Measurements from ENCODE around the gene SPRR2F. TPM values are rescaled to one million over a fixed set of nuclear protein-coding genes. Genes with fewer than 3 reads are reported as not detected.

The SPRR2F gene
- total RNA-seq, 1 donor from 2014 or later, result not detected

- intact Hi-C loops (cut with DNase I), result no loop called here
- DNase-seq (ENCODE audit: low spot score), result no peak
These were observed 25.7 kb downstream of the SPRR2F start for GRCh38 chr1:153087652-153088051.

GRCh38 chr1:153081736-153082135, 31.6 kb downstream of the SPRR2F start:
- DNase-seq (ENCODE audit: low spot score), result no peak
- intact Hi-C loops (cut with DNase I), result no loop called here

GRCh38 chr1:153072806-153073726, 40.2 kb downstream of the SPRR2F start:
- DNase-seq (ENCODE audit: low spot score), result no peak

GRCh38 chr1:153071511-153071910, 41.8 kb downstream of the SPRR2F start, which contains the start of gene SPRR2B:
Gene SPRR2B (minus strand): TSS chr1:153071611. CDS start chr1:153070839, 772 bp downstream.
- no peak for DNase-seq (ENCODE audit: low spot score)
- intact Hi-C loops (cut with DNase I), result no loop called here

More at GRCh38 chr1:153072806-153073726, 40.2 kb downstream of the SPRR2F start:
- intact Hi-C loops (cut with DNase I), result no loop called here

- intact Hi-C loops (cut with DNase I), result no loop called here
- no peak for DNase-seq (ENCODE audit: low spot score)
These were observed 43.1 kb downstream of the SPRR2F start for GRCh38 chr1:153070243-153070642.

Other genes starting within 250 kb of the SPRR2F start
- gene SMCP, start 235.2 kb downstream of the SPRR2F start, total RNA-seq, result not detected
- gene IVL, start 205.0 kb downstream of the SPRR2F start, total RNA-seq, result not detected
- not detected for gene SPRR5, start 166.3 kb downstream of the SPRR2F start, total RNA-seq
- not detected for gene SPRR4, start 142.9 kb downstream of the SPRR2F start, total RNA-seq
- gene SPRR1A, start 129.4 kb downstream of the SPRR2F start, total RNA-seq, result not detected
- not detected for gene SPRR3, start 111.8 kb downstream of the SPRR2F start, total RNA-seq
- gene SPRR1B, start 82.3 kb downstream of the SPRR2F start, total RNA-seq, result not detected
- gene SPRR2D, start 72.4 kb downstream of the SPRR2F start, total RNA-seq, result not detected
- not detected for gene SPRR2A, start 56.0 kb downstream of the SPRR2F start, total RNA-seq
- not detected for gene SPRR2B, start 41.9 kb downstream of the SPRR2F start, total RNA-seq
- not detected for gene SPRR2E, start 19.0 kb downstream of the SPRR2F start, total RNA-seq
- not detected for gene SPRR2G, start 37.4 kb upstream of the SPRR2F start, total RNA-seq
- gene LELP1, start 89.9 kb upstream of the SPRR2F start, total RNA-seq, result not detected
- not detected for gene PRR9, start 104.1 kb upstream of the SPRR2F start, total RNA-seq
- not detected for gene LORICRIN, start 146.2 kb upstream of the SPRR2F start, total RNA-seq
- not detected for gene PGLYRP3, start 199.4 kb upstream of the SPRR2F start, total RNA-seq
- not detected for gene PGLYRP4, start 235.3 kb upstream of the SPRR2F start, total RNA-seq
- 91.9 TPM for gene S100A9, start 244.3 kb upstream of the SPRR2F start, total RNA-seq